Bronchial epithelial cell (primary cell): ENCODE data around the gene CTNNA2. TPM values are rescaled to one million over a fixed set of nuclear protein-coding genes. Genes with fewer than 3 reads are reported as not detected.

Source experiments
- DNase-seq: peaks from one replicate; pipeline ENCODE4 v3.0.0-alpha.2; 2010; ENCODE audit warnings: low read depth
- FAIRE-seq: peaks from 2 replicates; lab custom pipeline; 2011; peaks lifted over from hg19 to GRCh38; lab: Jason Lieb, UNC
- H3K27me3 ChIP-seq: 2 replicates; pipeline ENCODE4 v1.5.1; 2011; ENCODE audit warnings: low read length; ENCODE audit not compliant: control insufficient read depth, insufficient read depth
- H3K36me3 ChIP-seq: 2 replicates; pipeline ENCODE4 v1.5.1; 2011; ENCODE audit warnings: low read length; ENCODE audit not compliant: control insufficient read depth, insufficient read depth
- H3K4me3 ChIP-seq: 2 replicates; pipeline ENCODE4 v1.5.1; 2011; ENCODE audit warnings: mild to moderate bottlenecking, low read depth, low read length, control low read depth
- CTCF ChIP-seq: IDR thresholded peaks from 2 replicates; pipeline ENCODE4 v1.5.1; 2011; ENCODE audit warnings: mild to moderate bottlenecking, moderate library complexity, low read length, control low read depth, inconsistent platforms; ENCODE audit not compliant: insufficient read depth, severe bottlenecking
- total RNA-seq: library from RNA; depleted of rRNA; stranded (reverse); fragments of >200 nt; gene quantifications from 2 replicates; pipeline ENCODE4 v1.2.1, GENCODE V29; 2014

The CTNNA2 gene
- total RNA-seq, 1 donor from 2014 or later: not detected

- H3K36me3 ChIP-seq: no peaks in the 10 kb centered on the region
Measured at GRCh38 chr2:80363330-80363729, 850.5 kb downstream of the CTNNA2 start.

GRCh38 chr2:80363791-80364349 is 851.0 kb downstream of the CTNNA2 start:
- no peak for TF ChIP-seq CTCF
- Histone ChIP-seq H3K36me3 (no peaks in the 10 kb centered on the region), H3K4me3 (no peak overlapping the region), H3K27me3 (no peaks in the 10 kb centered on the region)
- FAIRE-seq (no peak), DNase-seq (no peak)

More at GRCh38 chr2:80363330-80363729, 850.5 kb downstream of the CTNNA2 start:
- FAIRE-seq (no peak), DNase-seq (no peak)
- no peak for TF ChIP-seq CTCF
- H3K27me3 ChIP-seq: no peaks in the 10 kb centered on the region
- no peak overlapping the region for H3K4me3 ChIP-seq

GRCh38 chr2:80364524-80365212 is 851.8 kb downstream of the CTNNA2 start:
- FAIRE-seq: no peak

GRCh38 chr2:80365762-80366161 is 852.9 kb downstream of the CTNNA2 start:
- FAIRE-seq: no peak
- Histone ChIP-seq H3K27me3 (no peaks in the 10 kb centered on the region), H3K4me3 (no peak overlapping the region), H3K36me3 (no peaks in the 10 kb centered on the region)
- no peak for DNase-seq
- TF ChIP-seq CTCF: no peak

More at GRCh38 chr2:80364524-80365212, 851.8 kb downstream of the CTNNA2 start:
- no peak overlapping the region for H3K4me3 ChIP-seq
- H3K36me3 ChIP-seq: no peaks in the 10 kb centered on the region
- DNase-seq: no peak
- H3K27me3 ChIP-seq: no peaks in the 10 kb centered on the region
- no peak for TF ChIP-seq CTCF

- TF ChIP-seq CTCF: no peak
- no peak for FAIRE-seq
Measured at GRCh38 chr2:80370375-80371009, 857.6 kb downstream of the CTNNA2 start.

More at GRCh38 chr2:80370375-80371009, 857.6 kb downstream of the CTNNA2 start:
- no peaks in the 10 kb centered on the region for H3K27me3 ChIP-seq
- DNase-seq: no peak
- no peaks in the 10 kb centered on the region for H3K36me3 ChIP-seq
- H3K4me3 ChIP-seq: no peak overlapping the region
